ENCODE measurements around the gene UGT1A7.

DNA sequence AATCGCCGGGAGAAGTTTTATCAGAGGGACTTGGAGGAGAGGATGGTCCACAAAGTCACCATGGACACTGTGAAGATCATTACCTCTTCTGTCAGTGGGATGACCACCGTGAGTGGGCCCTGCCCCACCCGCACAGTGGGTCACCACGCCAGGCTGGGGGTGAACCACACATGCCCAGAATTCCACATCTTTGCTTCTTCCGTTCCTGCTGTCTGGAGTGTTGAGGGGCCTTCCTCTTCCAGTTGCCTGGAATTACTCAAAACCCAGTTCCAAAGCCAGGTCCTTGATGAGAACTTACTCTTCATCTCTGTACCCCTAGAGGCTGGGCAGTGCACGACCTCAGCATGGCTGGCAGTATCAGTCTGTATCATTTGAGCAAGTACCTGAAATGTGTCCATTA, 118.5 kb downstream of the UGT1A7 start:
- TF ChIP-seq CTCF (IDR thresholded peaks at IDR 0.05; ENCODE audit: insufficient read depth, low read length, poor library complexity, severe bottlenecking), result no peak
- TF ChIP-seq EZH2phosphoT487 (conservative IDR thresholded peaks at IDR 0.05; ENCODE audit: low read length), result no peak
